H9 (cell line): Measurements from ENCODE around the gene MRPS6. TPM values are rescaled to one million over a fixed set of nuclear protein-coding genes. Genes with fewer than 3 reads are reported as not detected.

Source experiments
- DNase-seq: peaks from one replicate; pipeline ENCODE4 v3.0.0-alpha.2; 2017
- H2AFZ ChIP-seq: one replicate; pipeline ENCODE4 v1.6.1; 2013; ENCODE audit warnings: mild to moderate bottlenecking, low read length, control low read depth, moderate library complexity
- H2AK5ac ChIP-seq: 2 replicates; pipeline ENCODE4 v1.6.1; 2013; ENCODE audit warnings: low read length, control low read depth, mixed read lengths; ENCODE audit not compliant: insufficient read length
- H2BK120ac ChIP-seq: one replicate; pipeline ENCODE4 v1.6.1; 2013; ENCODE audit warnings: low read depth, mild to moderate bottlenecking, low read length, control low read depth, inconsistent platforms; ENCODE audit not compliant: poor library complexity, severe bottlenecking
- H2BK12ac ChIP-seq: 2 replicates; pipeline ENCODE4 v1.6.1; 2013; ENCODE audit warnings: low read length, control low read depth, mixed read lengths, low read depth; ENCODE audit not compliant: insufficient read length
- H2BK15ac ChIP-seq: 2 replicates; pipeline ENCODE4 v1.6.1; 2013; ENCODE audit warnings: low read depth, low read length, control low read depth
- H2BK20ac ChIP-seq: one replicate; pipeline ENCODE4 v1.6.1; 2013; ENCODE audit warnings: low read depth, mild to moderate bottlenecking, low read length, control low read depth, inconsistent platforms; ENCODE audit not compliant: poor library complexity, severe bottlenecking
- H2BK5ac ChIP-seq: 2 replicates; pipeline ENCODE4 v1.6.1; 2013; ENCODE audit warnings: low read length, control low read depth, mixed read lengths; ENCODE audit not compliant: insufficient read length
- H3K14ac ChIP-seq: 2 replicates; pipeline ENCODE4 v1.6.1; 2013; ENCODE audit warnings: low read length, control low read depth; ENCODE audit not compliant: insufficient read depth
- H3K18ac ChIP-seq: 2 replicates; pipeline ENCODE4 v1.6.1; 2013; ENCODE audit warnings: low read depth, mild to moderate bottlenecking, mixed read lengths, low read length, control low read depth; ENCODE audit not compliant: insufficient read length
- H3K23ac ChIP-seq: 2 replicates; pipeline ENCODE4 v1.6.1; 2013; ENCODE audit warnings: low read length, control low read depth, mixed read lengths, low read depth; ENCODE audit not compliant: insufficient read length
- H3K23me2 ChIP-seq: 2 replicates; pipeline ENCODE4 v1.6.1; 2013; ENCODE audit warnings: low read depth, mild to moderate bottlenecking, mixed read lengths, low read length, control low read depth; ENCODE audit not compliant: insufficient read length, poor library complexity, severe bottlenecking
- H3K27ac ChIP-seq: 2 replicates; pipeline ENCODE4 v1.5.1; 2013; ENCODE audit warnings: low read length, control low read depth, mixed read lengths, low read depth; ENCODE audit not compliant: insufficient read length
- H3K27me3 ChIP-seq: 2 replicates; pipeline ENCODE4 v1.6.1; 2013; ENCODE audit warnings: low read length, control low read depth, inconsistent platforms; ENCODE audit not compliant: insufficient read depth
- H3K4ac ChIP-seq: 2 replicates; pipeline ENCODE4 v1.6.1; 2013; ENCODE audit warnings: low read depth, mild to moderate bottlenecking, control low read depth, inconsistent platforms, low read length, moderate library complexity
- H3K4me1 ChIP-seq: 2 replicates; pipeline ENCODE4 v1.6.1; 2013; ENCODE audit warnings: low read length, control low read depth, inconsistent platforms; ENCODE audit not compliant: insufficient read depth
- H3K4me2 ChIP-seq: 2 replicates; pipeline ENCODE4 v1.6.1; 2013; ENCODE audit warnings: low read length, control low read depth, mixed read lengths; ENCODE audit not compliant: insufficient read length, insufficient read depth
- H3K56ac ChIP-seq: 2 replicates; pipeline ENCODE4 v1.6.1; 2013; ENCODE audit warnings: low read depth, mild to moderate bottlenecking, mixed read lengths, low read length, control low read depth; ENCODE audit not compliant: insufficient read length
- H3K79me1 ChIP-seq: 2 replicates; pipeline ENCODE4 v1.6.1; 2013; ENCODE audit warnings: low read depth, mild to moderate bottlenecking, moderate library complexity, low read length, control low read depth, inconsistent platforms; ENCODE audit not compliant: insufficient read depth, poor library complexity, severe bottlenecking
- H3K79me2 ChIP-seq: 2 replicates; pipeline ENCODE4 v1.6.1; 2013; ENCODE audit warnings: low read length, control low read depth, inconsistent platforms; ENCODE audit not compliant: insufficient read depth
- H3K9ac ChIP-seq: 2 replicates; pipeline ENCODE4 v1.6.1; 2013; ENCODE audit warnings: low read length, control low read depth, mixed read lengths; ENCODE audit not compliant: insufficient read length; ENCODE audit errors: extremely low read depth
- H3K9me3 ChIP-seq: one replicate; pipeline ENCODE4 v1.6.1; 2013; ENCODE audit warnings: low read depth, low read length, inconsistent platforms; ENCODE audit not compliant: control insufficient read depth
- H3T11ph ChIP-seq: one replicate; pipeline ENCODE4 v1.6.1; 2013; ENCODE audit warnings: mild to moderate bottlenecking, low read length, control low read depth, inconsistent platforms
- H4K20me1 ChIP-seq: one replicate; pipeline ENCODE4 v1.6.1; 2013; ENCODE audit not compliant: control insufficient read depth, insufficient read length, insufficient read depth
- H4K5ac ChIP-seq: 2 replicates; pipeline ENCODE4 v1.6.1; 2013; ENCODE audit warnings: low read depth, mild to moderate bottlenecking, mixed read lengths, low read length, control low read depth; ENCODE audit not compliant: insufficient read length
- H4K8ac ChIP-seq: replicated peaks from 2 replicates; pipeline ENCODE4 v1.6.1; 2013; ENCODE audit warnings: low read length, control low read depth, mixed read lengths, low read depth; ENCODE audit not compliant: insufficient read length
- H4K91ac ChIP-seq: 2 replicates; pipeline ENCODE4 v1.6.1; 2013; ENCODE audit warnings: low read depth, mild to moderate bottlenecking, moderate library complexity, mixed read lengths, low read length, control low read depth; ENCODE audit not compliant: insufficient read length
- H3K27ac Mint-ChIP-seq, 3 experiments: 2 replicates in 2 of 3; 3 replicates in 1 of 3; pipeline ENCODE4 v1.8.0; 2020 to 2021; ENCODE audit warnings: mixed read lengths in 3 of 3, mild to moderate bottlenecking in 1 of 3, moderate library complexity in 1 of 3
- H3K27me3 Mint-ChIP-seq: 2 replicates; pipeline ENCODE4 v1.8.0; 2021; ENCODE audit warnings: low read depth, mild to moderate bottlenecking, moderate library complexity, mixed read lengths
- H3K36me3 Mint-ChIP-seq, 3 experiments: 2 replicates in 2 of 3; 3 replicates in 1 of 3; pipeline ENCODE4 v1.8.0; 2020 to 2021; ENCODE audit warnings: low read depth in 3 of 3, mixed read lengths in 3 of 3; ENCODE audit not compliant: insufficient read depth in 1 of 3
- H3K4me1 Mint-ChIP-seq, 2 experiments: 2 replicates each; pipeline ENCODE4 v1.8.0; 2020; ENCODE audit warnings: mixed read lengths in 2 of 2
- H3K4me3 Mint-ChIP-seq, 2 experiments: 2 replicates in 1 of 2; 3 replicates in 1 of 2; pipeline ENCODE4 v1.8.0; 2020 to 2021; ENCODE audit warnings: mild to moderate bottlenecking in 2 of 2, mixed read lengths in 2 of 2, moderate library complexity in 1 of 2
- H3K9me3 Mint-ChIP-seq, 2 experiments: 2 replicates in 1 of 2; 3 replicates in 1 of 2; pipeline ENCODE4 v1.8.0; 2020; ENCODE audit warnings: mild to moderate bottlenecking in 2 of 2, mixed read lengths in 2 of 2, moderate library complexity in 1 of 2
- CTCF ChIP-seq: fragments of 200-600 bp; sonication (generic); conservative IDR thresholded peaks from 3 replicates; pipeline ENCODE4 v1.8.0; 2021; ENCODE audit warnings: antibody characterized with exemption, mild to moderate bottlenecking
- whole genome bisulfite sequencing: extraction: QIAGEN DNeasy Blood & Tissue Kit; methylation state at CpG from one replicate; pipeline ENCODE4 v1.1.7; 2013; ENCODE audit warnings: missing lambda C conversion rate, low lambda C conversion rate, mixed read lengths; ENCODE audit not compliant: insufficient read length; ENCODE audit errors: extremely low coverage; 5-methylcytosine and 5-hydroxymethylcytosine counted together
- total RNA-seq: library from RNA; stranded (reverse); gene quantifications from 2 replicates; pipeline ENCODE4 v1.2.1, GENCODE V29; 2021

MRPS6 gene
- total RNA-seq, 1 experiment from 2014 or later: 83.2 TPM

GRCh38 chr21:34039678-34040382, 33.5 kb upstream of the MRPS6 start:
- Histone ChIP-seq H3K56ac (no peak overlapping the region), H4K8ac (no peak overlapping the region), H4K20me1 (no peaks in the 10 kb centered on the region), H3K9me3 (no peaks in the 10 kb centered on the region), H3K23me2 (peaks cover 3% of the 10 kb centered on the region), H4K91ac (no peak overlapping the region), H3K27me3 (no peaks in the 10 kb centered on the region), H2BK120ac (no peak overlapping the region), H3T11ph (no peak overlapping the region), H3K4ac (no peak overlapping the region), H2AK5ac (no peak overlapping the region), H3K27ac (no peak overlapping the region), H3K18ac (no peak overlapping the region), H2BK20ac (no peak overlapping the region), H3K4me1 (peaks cover 5% of the 10 kb centered on the region; the same call in 1 of the 2 replicates), H2AFZ (no peak overlapping the region), H2BK15ac (no peak overlapping the region), H3K79me1 (no peaks in the 10 kb centered on the region), H2BK12ac (no peak overlapping the region), H3K4me2 (no peak overlapping the region), H3K79me2 (no peaks in the 10 kb centered on the region), H2BK5ac (no peak overlapping the region), H3K9ac (no peak overlapping the region), H3K14ac (no peak overlapping the region), H3K23ac (no peak overlapping the region), H4K5ac (no peak overlapping the region)
- Mint-ChIP-seq H3K27ac (no peak overlapping the region), H3K9me3 (no peaks in the 10 kb centered on the region), H3K36me3 (no peaks in the 10 kb centered on the region), H3K27me3 (no peaks in the 10 kb centered on the region; the same call in 1 of the 2 replicates), H3K4me3 (no peak overlapping the region), H3K4me1 (peaks cover 11 to 15% of the 10 kb centered on the region in 2 experiments)
- DNase-seq: peak; percentile 39
- WGBS: no CpG with 5 or more reads among the region's 10 CpGs
- TF ChIP-seq CTCF: peak; percentile 30
